Erythroblast (primary cell): ENCODE data around the gene PTX4.

Experiments used
- DNase-seq, 2 experiments: peaks; one replicate each; lab custom pipeline; 2025; lab: John Stamatoyannopoulos, UW
- GATA1 ChIP-seq: IDR thresholded peaks from 2 replicates; pipeline ENCODE4 v1.6.1; 2011; ENCODE audit warnings: low read depth, mild to moderate bottlenecking, control low read depth, low read length, moderate library complexity
- POLR2A ChIP-seq: IDR thresholded peaks from 2 replicates; pipeline ENCODE4 v1.6.1; 2011; ENCODE audit warnings: mild to moderate bottlenecking, low read length

The PTX4 gene

GRCh38 chr16:1511662-1512569 lies 23.2 kb upstream of the PTX4 start:
- no peak for DNase-seq
- TF ChIP-seq POLR2A = no peak
- no peak for TF ChIP-seq GATA1

GRCh38 chr16:1510941-1511351 lies 22.2 kb upstream of the PTX4 start:
- no peak for TF ChIP-seq GATA1
- no peak for TF ChIP-seq POLR2A
- no peak for DNase-seq

GRCh38 chr16:1510272-1510671 lies 21.5 kb upstream of the PTX4 start:
- no peak for TF ChIP-seq GATA1
- TF ChIP-seq POLR2A = no peak
- no peak for DNase-seq

- TF ChIP-seq POLR2A (no peak), GATA1 (no peak)
- no peak for DNase-seq
Measured at GRCh38 chr16:1509307-1510221, 20.8 kb upstream of the PTX4 start.

- TF ChIP-seq GATA1 (no peak), POLR2A (no peak)
- no peak for DNase-seq
Measured at GRCh38 chr16:1508494-1509187, 19.9 kb upstream of the PTX4 start.

- DNase-seq = no peak
- TF ChIP-seq POLR2A (no peak), GATA1 (no peak)
Measured at GRCh38 chr16:1506494-1507213, 17.9 kb upstream of the PTX4 start.

GRCh38 chr16:1505912-1506311 lies 17.2 kb upstream of the PTX4 start:
- DNase-seq = no peak
- TF ChIP-seq GATA1 = no peak
- no peak for TF ChIP-seq POLR2A

GRCh38 chr16:1505073-1505844 lies 16.5 kb upstream of the PTX4 start:
- TF ChIP-seq GATA1 (no peak), POLR2A (no peak)
- DNase-seq = no peak

GRCh38 chr16:1503110-1503955 lies 14.6 kb upstream of the PTX4 start:
- no peak for DNase-seq
- no peak for TF ChIP-seq POLR2A
- no peak for TF ChIP-seq GATA1

GRCh38 chr16:1502092-1503004 lies 13.6 kb upstream of the PTX4 start:
- TF ChIP-seq POLR2A = no peak
- no peak for TF ChIP-seq GATA1
- no peak for DNase-seq
